Measurements from ENCODE around the gene CRTC1.

The CRTC1 gene

DNA sequence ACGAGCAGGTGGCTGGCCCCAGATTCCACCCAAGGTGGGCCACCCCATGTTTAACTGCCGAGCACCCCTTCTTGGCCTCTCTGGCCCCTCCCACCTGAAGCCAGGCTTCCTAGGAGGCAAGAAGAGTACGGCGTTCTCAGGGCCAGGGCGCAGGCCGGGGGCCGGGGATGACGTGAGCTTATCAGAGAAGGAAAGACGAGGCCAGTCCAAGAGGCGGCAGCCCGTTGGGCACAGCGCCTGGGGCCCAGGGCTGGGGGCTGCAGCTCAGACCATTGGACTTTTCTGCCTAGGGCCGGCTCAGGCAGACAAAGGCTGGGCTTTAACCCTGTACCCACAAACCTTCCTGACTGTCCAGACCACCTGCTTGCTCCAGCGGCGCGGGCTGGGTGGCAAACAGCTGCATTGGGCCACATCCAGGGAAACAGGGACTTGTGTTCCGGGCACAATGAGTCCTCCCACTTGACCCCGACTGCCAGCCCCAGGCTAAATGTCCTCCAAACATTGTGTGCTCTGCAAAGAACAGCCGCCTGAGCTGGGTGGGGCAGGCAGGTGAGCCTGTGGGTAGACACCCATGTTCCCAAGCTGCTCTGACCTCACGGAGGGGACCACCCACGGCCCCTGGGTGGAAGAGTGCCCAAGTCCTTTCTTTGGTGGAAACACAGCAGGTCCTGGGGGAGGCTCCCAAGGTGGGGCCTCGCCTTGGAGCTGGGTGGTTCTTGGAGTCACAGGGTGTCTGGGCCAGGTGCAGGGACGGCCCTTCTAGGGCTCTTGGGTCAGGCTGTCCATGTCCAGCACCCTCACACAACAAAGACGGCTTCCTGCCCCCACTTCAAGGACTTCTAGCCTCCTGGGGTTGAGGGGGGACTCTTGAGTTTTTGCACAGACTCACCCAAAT lies 85.8 kb downstream of the CRTC1 start:
- DNase-seq (ENCODE audit: low read depth in 3 of 3) = no peak

DNA sequence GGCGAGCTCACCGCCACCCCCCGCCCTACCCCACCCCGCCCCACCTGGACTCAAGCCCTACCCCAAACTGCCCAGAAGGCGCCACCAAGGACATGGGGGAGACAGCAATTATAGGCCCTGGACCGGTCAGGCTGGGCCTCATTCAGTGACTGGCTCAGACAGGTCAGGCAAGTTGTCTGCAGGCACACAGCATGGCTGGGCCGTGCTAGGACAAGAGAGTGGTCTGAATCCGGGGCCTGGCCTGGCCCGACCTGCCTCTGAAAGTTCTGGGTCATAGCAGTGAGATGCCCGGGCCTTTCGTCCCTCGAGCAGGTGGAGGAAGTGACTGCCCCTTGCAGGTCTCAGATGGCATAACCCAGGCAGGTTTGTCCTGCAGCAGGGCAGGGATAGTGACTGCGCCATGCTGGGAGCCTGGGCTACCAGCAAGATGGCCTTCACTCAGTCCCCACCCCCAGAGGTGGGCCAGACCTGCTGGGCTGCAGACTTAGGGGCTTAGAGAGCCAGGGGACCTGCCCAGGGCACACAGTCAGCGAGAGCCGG lies 86.6 kb downstream of the CRTC1 start:
- DNase-seq (ENCODE audit: low read depth in 3 of 3) = no peak

DNA sequence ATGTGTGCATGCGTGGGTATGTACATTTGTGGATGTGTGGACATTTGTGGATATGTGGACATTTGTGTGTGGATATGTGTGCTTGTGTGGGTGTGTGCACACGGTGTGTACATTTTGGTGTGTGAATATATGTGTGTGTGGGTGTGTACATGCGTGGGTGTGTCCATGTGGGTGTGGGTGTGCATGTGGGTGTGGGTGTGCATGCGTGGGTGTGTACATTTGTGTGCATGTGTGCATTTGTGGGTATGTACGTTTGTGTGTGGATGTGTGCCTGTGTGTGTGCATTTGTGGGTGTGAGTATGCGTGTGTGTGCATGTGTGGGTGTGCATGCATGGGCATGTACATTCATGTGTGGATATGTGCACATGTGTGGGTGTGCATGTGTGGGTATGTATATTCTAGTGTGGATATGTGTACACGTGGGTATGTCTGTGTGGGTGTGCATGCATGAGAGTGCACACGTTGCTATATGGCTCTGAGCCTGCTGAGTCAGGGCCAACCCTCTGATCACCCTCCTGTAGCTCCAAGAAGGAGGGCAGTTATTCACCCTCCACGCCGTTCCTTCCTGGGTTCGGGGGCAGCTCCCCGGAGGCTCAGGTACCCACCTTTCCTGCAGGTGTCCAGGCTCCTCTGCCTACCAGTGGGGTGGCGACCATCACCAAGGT lies 87.3 kb downstream of the CRTC1 start:
- no peak for DNase-seq (ENCODE audit: low read depth in 3 of 3)

DNA sequence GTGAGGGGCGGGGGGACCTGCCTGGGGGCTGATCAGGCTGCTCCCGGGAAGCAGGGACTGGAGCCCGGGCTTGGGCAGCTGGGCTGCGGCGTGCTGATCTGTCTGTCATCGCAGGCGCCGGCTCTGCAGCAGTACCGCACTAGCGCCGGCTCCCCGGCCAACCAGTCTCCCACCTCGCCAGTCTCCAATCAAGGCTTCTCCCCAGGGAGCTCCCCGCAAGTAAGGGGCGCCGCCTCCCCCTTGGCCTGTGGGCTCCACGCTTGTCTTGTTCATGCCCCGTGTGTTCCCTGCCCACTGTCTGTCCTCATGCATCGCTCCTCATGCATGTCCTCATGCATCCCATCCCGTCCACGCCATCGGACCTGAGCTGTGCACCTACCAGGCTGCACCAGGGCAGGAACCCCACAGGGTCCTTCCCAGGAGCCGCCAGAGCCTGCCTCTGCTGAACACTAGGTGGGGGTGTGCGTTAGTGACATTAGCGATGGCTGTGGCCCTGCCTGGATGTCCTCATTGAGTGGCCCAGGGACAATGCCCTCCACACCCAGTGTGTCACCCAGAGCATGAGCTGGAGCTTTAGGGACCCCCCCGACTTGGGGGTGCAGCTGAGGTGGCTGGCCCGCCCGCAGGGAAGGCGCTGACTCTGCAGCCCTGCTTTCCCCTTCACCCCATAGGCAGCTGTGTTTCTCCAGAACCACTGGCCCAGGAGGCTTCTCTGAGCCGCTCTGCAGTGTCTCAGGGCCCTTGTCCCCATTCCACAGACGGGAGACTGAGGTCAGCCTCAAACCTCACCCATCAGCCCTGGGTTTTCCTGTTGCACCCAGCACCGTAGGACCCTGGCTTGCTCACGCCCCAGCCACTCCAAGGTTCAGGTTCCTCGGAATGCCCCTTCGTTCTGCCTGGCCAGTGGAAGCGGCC lies 88.1 kb downstream of the CRTC1 start:
- no peak for DNase-seq (ENCODE audit: low read depth in 3 of 3)

DNA sequence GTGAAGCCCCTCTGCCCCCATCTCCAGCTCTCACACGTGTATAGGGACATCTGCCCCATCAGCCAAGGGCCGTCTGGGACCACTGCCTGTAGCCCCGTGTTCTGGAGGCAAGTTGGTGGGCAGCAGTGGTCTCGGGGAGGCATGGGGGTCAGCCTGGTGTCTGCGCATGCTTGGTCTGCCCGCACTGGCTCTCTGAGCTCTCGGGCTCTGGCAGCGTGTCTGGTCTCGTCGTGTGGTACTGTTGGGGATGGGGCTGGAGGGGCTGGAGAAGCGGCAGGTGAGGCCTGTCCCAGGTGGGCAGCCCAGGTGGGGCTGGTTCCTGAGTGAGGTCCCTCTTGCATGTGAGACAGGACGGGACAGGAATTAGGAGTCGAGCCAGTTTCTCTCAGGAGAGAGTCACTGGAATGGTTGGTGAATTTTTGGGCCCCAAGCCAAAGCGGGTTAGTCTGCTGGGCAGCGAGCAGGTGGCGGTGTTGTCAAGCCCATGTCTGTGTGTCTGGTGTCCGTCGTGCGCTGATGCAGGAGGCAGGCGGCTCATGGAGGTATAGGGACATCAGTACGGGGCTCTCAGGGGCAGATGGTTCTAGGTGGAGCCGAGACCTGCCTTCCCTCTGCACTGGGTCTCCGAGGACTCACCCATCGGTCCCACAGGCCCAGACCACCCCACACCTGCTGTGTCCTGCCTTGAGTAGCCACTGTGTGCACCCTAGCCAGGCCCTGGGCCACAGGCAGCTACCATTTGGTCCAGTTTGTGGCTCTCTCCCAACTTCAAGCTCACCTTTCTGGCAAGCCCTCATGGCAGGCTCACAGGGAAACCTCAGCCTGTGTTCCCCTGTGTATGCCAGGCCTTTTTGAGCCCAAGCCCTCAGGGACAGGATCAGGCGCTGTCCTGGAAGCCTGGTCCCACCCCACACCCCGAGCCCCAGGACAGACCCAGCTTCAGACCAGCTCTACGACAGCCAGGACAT lies 89.4 kb downstream of the CRTC1 start:
- DNase-seq (ENCODE audit: low read depth in 3 of 3) = no peak

DNA sequence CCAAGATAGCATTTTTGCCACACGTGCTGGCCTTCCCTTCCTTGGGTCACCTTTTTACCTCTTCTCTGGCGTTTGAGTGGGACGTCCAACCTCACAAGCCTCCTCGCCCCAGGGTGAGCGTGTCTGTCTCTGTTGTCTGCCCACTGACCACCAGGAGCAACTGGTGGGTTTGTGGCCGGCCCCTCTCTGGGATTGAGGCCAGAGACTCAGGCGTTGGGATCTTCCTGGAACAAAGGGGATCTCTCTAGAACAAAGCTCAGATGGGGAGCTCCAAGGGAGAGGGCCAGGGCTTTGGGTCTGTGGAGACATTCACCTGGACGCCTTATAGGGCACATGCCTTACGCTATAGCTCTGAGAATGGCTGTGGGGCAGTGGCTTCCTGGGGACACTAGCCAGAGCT lies 90.2 kb downstream of the CRTC1 start:
- no peak for DNase-seq (ENCODE audit: low read depth in 3 of 3)

DNA sequence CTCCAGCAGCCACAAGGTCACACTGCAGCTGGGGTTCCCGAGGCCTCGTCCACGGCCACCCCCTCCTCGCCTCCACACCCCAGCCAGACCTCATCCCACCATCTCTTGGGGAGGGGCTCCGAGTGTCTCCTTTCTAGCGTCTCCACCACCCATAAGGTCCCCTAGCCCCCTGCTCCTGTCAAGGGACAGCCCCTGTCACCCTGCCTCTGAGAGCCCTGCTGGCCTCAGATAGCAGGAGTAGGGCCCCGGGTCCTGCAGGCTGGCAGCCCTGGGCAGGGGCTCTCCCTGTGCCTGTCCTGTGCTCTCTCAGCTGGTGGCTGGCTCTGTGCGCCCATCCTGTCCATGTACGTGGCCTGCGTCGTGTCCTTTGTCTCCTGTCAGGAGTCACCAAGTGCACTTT lies 90.6 kb downstream of the CRTC1 start:
- no peak for DNase-seq (ENCODE audit: low read depth in 3 of 3)

DNA sequence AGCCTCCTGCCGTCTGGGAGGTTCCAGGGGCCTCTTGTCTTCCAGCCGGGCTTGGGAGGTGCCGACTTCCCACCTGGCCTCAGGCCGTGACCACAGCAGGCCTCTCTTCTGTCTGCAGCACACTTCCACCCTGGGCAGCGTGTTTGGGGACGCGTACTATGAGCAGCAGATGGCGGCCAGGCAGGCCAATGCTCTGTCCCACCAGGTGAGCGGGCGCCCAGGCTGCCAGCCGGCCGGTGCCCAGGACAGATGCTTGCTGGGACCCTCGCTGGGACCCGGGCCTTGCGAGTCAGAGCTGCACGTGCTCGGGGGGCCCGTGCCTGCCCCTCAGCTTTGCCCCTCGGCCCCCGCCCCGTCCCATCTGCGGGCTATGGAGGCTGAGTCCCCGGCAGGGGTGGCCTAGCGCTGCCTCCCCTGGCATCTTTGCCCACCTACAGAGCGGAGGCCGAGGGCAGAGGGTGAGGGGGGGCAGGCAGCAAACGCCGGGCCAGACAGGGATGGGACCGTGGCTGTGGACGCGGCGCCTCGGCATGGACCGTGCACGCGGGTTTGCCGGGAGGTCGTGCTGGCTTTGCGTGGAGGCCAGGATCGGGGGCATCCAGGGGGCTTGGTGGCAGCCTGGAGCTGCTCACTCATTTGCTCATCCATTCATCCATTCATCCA lies 91.4 kb downstream of the CRTC1 start:
- no peak for DNase-seq (ENCODE audit: low read depth in 3 of 3)

DNA sequence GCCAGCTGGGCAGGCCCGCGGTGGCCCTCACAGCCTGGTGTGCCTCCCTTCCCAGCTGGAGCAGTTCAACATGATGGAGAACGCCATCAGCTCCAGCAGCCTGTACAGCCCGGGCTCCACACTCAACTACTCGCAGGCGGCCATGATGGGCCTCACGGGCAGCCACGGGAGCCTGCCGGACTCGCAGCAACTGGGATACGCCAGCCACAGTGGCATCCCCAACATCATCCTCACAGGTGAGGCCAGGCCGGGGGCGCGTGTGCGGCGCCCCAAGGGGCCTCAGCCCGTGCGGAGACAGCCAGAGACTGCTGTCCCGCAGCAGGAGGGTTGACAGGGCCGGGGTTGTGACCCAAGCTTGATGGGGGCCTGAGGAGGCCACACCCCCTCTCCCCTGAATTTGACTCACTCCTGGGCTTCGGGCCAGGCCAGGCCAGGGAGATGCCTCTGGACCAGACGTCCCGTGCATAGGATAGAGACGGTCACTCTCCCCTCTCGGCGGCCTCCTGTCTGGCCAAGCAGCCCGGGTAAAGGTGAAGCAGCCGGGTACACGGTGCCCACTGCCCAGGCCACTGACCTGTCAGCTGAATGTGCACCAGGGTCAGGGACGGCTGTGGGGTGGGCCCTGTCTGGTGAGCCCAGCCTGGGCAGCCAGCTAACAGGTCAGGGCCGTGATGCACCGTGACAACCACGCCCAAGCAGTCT lies 92.3 kb downstream of the CRTC1 start:
- no peak for DNase-seq (ENCODE audit: low read depth in 3 of 3)

DNA sequence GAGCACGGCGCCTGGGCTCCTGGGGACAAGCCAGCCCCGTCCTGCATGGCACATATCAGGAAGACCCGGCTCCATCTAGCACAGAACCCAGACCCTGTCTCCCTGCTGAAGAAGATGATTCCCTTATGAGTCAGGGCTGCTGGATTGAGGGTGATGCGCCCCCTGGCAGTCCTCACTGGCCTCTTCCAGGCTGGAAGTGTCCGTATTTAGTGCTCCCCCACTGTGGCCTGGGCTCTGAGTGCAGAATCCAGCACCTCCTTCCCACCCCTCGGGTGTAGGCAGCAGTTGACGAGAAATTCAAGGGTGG lies 92.8 kb downstream of the CRTC1 start:
- DNase-seq (ENCODE audit: low read depth in 3 of 3) = no peak

DNA sequence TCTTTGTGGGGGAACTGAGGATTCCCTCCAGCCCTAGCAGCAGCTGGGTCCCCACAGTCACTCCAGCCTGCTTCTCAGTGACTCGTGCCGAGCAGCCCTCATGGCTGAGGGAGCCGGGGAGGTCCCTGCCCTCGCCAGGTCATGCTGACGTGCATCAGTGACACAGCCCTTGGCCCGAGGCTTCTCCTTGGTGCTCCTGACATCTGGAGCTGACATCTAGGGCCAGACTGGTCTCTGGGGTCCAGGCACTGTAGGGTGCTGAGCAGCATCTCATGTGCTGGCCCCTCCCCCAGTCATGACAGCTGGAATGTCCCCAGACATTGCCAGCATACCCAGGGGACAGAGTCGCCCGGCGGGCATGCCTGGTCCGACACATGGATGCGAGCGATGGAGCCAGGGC lies 93.3 kb downstream of the CRTC1 start:
- no peak for DNase-seq (ENCODE audit: low read depth in 3 of 3)

DNA sequence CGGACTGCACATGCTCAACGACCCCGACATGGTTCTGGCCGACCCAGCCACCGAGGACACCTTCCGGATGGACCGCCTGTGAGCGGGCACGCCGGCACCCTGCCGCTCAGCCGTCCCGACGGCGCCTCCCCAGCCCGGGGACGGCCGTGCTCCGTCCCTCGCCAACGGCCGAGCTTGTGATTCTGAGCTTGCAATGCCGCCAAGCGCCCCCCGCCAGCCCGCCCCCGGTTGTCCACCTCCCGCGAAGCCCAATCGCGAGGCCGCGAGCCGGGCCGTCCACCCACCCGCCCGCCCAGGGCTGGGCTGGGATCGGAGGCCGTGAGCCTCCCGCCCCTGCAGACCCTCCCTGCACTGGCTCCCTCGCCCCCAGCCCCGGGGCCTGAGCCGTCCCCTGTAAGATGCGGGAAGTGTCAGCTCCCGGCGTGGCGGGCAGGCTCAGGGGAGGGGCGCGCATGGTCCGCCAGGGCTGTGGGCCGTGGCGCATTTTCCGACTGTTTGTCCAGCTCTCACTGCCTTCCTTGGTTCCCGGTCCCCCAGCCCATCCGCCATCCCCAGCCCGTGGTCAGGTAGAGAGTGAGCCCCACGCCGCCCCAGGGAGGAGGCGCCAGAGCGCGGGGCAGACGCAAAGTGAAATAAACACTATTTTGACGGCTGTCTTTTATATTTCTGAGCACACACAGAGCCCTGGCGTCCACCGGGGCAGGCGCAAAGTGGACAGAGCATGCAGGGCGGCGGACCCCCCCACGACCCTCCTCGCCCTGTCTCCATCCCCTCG lies 94.0 kb downstream of the CRTC1 start:
- no peak for DNase-seq (ENCODE audit: low read depth in 3 of 3)

DNA sequence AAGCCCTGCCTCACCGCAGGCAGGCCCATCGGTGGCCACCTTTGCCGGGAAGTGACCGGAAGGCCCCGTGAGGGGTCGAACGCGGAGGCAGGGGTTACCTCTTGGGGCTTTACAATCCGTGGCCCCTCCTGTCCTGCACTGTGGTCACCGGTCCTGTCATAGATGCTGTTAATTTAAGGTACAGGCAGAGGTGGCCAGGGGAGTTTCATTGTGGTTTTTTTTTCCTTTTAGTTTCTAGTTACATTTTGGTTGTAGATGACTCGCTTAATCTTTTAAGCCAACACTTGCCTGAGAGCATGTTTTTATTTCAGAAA lies 94.6 kb downstream of the CRTC1 start:
- DNase-seq (ENCODE audit: low read depth in 3 of 3) = no peak

DNA sequence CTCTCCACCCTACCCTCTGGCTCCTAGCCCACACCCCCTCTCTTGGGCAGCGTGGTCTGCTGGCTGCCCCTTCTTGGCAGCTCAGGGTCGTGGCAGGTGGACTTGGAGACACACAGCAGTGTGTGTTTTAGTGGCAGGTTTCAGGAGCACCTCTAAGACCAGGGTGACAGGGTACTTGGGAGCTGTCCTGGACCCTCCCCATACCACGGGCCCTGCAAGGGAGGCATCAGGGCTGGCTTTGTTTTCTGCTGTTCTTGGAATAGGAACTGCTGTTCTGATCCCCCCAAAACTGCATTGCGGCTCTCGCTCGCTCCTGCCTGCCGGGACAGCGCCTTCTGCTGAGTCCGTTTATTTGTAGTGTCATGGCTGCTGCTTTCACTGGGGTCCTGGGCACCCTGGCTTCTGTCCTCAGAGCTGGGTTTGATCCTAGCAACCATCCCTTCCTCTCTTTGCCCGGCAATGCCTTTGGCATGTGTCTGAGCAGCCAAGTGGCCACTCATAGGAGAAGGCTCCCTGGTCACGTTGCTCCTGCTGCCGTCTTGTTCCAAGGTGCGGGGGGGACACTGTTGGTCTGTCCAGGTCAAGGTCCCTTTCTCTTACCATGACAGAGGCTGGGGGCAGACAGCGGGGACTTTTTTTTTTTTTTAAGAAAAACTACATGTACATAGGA lies 95.5 kb downstream of the CRTC1 start:
- no peak for DNase-seq (ENCODE audit: low read depth in 3 of 3)

DNA sequence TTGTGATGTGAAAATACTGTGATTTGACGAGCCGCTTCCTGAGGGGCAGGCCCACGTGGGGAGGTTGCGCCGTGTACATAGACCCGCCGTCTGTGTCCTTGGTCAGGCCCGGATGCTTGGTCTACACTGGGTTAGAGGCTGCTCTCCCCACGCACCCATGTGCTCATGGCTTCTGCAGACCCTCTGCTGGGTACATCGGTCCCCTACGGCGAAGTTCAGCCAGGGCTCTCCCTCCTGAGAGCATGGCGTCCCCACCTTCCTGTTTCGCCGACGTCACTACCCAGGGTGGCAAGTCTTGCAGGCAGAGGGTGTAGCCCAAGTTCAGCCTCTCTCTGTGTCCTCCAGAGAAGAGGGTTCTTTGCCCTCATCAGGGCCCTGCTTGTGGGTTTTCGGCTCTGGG lies 96.6 kb downstream of the CRTC1 start:
- DNase-seq (ENCODE audit: low read depth in 3 of 3) = no peak

DNA sequence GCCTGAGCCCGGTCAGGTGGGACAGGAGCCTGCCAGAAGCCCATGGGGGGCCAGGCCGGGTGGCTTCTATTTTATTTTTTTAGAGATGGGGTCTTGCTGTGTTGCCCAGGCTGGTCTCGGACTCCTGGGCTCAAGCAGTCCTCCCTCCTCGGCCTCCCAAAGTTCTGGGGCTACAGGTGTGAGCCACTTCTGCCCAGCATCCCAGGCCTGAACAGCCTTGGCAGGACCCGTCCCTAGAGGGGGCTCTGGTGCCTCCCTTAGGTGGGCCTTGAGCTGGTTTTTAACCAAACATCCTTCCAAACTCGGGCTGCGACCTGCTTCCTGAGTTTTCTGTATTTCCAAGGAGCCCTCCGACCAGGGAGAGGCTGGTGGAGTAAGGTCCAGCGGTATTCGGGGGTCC lies 97.2 kb downstream of the CRTC1 start:
- no peak for DNase-seq (ENCODE audit: low read depth in 3 of 3)

DNA sequence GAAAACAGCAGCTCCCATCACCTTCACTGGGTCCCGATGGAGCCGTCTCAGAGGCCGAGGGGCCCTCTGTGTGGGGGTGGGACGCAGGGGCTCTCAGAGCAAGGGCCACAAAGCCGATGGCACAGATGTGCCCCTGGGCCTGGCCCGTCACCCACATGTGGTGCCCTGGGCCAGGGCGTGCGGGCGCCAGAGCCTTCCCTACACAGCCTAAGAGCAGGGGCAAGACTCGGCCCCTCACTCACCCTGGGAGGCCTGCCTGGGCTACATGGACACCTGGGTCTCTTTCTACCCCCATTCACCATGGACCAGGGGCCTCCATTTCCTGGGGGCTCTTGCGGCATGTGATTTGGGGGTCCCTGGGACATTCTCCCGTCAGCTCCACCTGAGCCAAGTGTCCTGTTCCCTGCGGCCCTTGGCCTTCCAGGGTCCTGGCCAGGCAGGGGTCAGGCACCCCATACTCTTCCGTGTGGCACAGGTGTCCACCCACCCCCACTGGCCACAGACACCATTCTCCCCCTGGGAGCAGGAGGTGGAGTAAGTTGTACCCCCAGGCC lies 97.6 kb downstream of the CRTC1 start:
- DNase-seq (ENCODE audit: low read depth in 3 of 3) = no peak

DNA sequence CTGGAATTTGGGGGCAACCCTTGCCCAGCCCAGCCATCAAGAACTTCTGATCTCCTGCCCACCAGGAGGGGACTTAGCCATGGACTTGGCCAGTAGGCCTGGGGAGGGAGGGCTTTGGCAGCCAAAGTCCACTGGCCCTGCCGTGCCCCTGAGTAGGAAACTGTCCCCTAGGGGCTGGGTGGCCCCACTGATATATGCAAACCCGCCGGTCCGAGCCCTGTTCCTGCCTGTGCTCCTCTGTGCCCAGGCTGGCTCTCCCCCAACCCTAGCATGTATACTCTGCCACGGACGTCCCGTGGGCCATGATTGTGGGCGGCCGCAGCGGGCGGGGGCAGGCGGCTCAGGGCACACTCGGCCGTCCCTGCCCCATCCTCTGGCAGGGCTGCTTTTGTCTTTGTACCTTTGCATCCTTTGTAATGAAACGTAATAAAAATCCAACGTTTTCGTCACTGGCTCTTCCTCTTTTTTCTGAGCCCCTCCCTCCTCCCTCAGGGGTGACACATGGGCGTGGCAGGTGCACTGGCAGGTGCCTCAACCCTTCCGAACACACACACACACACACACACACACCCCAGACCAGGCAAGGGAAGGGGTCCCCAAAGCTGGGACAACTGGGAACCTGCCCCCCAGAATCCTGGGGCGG lies 98.5 kb downstream of the CRTC1 start:
- no peak for DNase-seq (ENCODE audit: low read depth in 3 of 3)
